ENCODE data around the gene ANKRD53.
"Not testable (repeated sequence)": the region's sequence is repeated elsewhere in the genome, so short reads cannot be mapped to it uniquely, and the experiment has no call there.

Gene ANKRD53

GRCh38 chr2:71011786-71012185 is 33.4 kb downstream of the ANKRD53 start:
- DNase-seq (ENCODE audit: low read depth), result not testable (repeated sequence)

DNA sequence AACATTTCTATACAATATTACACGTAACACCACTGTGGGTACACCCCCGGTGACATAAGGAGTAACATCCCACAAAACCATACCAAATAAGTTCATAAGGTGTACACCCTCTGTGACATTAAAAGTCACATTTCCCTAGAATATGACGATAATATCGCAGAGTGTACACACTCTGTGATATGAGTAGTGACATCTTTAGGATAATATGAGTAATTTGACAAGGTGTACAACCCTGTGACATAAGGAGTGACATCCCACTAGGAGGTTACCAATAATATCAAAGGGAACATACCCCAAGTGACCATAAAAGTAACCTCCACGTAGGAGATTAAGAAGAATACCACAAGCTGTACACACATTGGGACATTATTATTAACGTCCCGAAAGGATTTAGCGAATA is 40.2 kb downstream of the ANKRD53 start:
- DNase-seq (ENCODE audit: low read depth), result no peak

GRCh38 chr2:71019989-71020388 is 41.6 kb downstream of the ANKRD53 start:
- DNase-seq (ENCODE audit: low read depth), result not testable (repeated sequence)

DNA sequence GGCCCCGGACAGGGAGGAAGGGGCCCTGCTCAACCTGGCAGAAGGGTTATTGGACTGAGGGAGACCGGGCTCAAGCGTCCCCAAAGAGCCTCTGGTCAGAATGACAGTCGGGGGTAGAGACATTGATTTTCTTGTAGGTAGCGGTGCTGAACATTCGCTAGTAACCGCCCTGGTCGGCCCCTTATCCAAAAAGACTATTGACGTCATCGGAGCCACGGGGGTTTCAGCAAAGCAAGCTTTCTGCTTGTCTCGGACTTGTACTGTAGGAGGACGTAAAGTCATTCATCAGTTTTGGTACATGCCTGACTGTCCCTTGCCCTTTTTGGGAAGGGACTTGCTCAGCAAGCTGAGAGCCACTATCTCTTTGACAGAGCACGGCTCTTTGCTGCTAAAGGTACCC is 43.0 kb downstream of the ANKRD53 start:
- DNase-seq (ENCODE audit: low read depth), result not testable (repeated sequence)

GRCh38 chr2:71023553-71024243 is 45.3 kb downstream of the ANKRD53 start:
- not testable (repeated sequence) for DNase-seq (ENCODE audit: low read depth)
